WERI-Rb-1 (cell line): Measurements from ENCODE around the gene NAA11.
"Not testable (repeated sequence)": the region's sequence is repeated elsewhere in the genome, so short reads cannot be mapped to it uniquely, and the experiment has no call there.

Experiments
- DNase-seq: peaks from one replicate; pipeline ENCODE4 v3.0.0-alpha.2; 2020
- H3K27ac ChIP-seq: fragments of 250-450 bp; sonication (Bioruptor Pico); 2 replicates; pipeline ENCODE4 v1.5.1; 2020; ENCODE audit warnings: mild to moderate bottlenecking, moderate library complexity
- H3K27me3 ChIP-seq: fragments of 250-450 bp; sonication (Bioruptor Pico); 2 replicates; pipeline ENCODE4 v1.5.1; 2021; ENCODE audit warnings: mild to moderate bottlenecking, low read depth, moderate library complexity; ENCODE audit not compliant: insufficient read depth, severe bottlenecking
- H3K36me3 ChIP-seq: fragments of 250-450 bp; sonication (Bioruptor Pico); 2 replicates; pipeline ENCODE4 v1.5.1; 2020; ENCODE audit warnings: mild to moderate bottlenecking, moderate library complexity
- H3K4me3 ChIP-seq: 2 replicates; pipeline ENCODE4 v1.5.1; 2011; ENCODE audit warnings: low read depth, mild to moderate bottlenecking, control low read depth, low read length
- H3K9me3 ChIP-seq: fragments of 250-450 bp; sonication (Bioruptor Pico); 2 replicates; pipeline ENCODE4 v1.5.1; 2021; ENCODE audit warnings: mild to moderate bottlenecking, moderate library complexity; ENCODE audit not compliant: severe bottlenecking
- CTCF ChIP-seq: IDR thresholded peaks from 2 replicates; pipeline ENCODE4 v1.5.1; 2011; ENCODE audit warnings: low read depth, mild to moderate bottlenecking, control low read depth, inconsistent platforms, low read length

NAA11 gene

GRCh38 chr4:79287718-79288117 is 38.1 kb downstream of the NAA11 start:
- Histone ChIP-seq H3K4me3 (no peak overlapping the region), H3K27ac (peak overlapping the region; percentile 16), H3K27me3 (no peaks in the 10 kb centered on the region), H3K9me3 (no peaks in the 10 kb centered on the region), H3K36me3 (no peaks in the 10 kb centered on the region)
- TF ChIP-seq CTCF: no peak
- no peak for DNase-seq

GRCh38 chr4:79287076-79287475 is 38.8 kb downstream of the NAA11 start:
- H3K27ac ChIP-seq: no peak overlapping the region; the same call in 1 of the 2 replicates
- no peak for DNase-seq
- TF ChIP-seq CTCF: no peak

GRCh38 chr4:79281566-79282359 is 44.1 kb downstream of the NAA11 start:
- no peaks in the 10 kb centered on the region for H3K9me3 ChIP-seq
- no peaks in the 10 kb centered on the region for H3K36me3 ChIP-seq
- H3K27me3 ChIP-seq: no peaks in the 10 kb centered on the region
- no peak overlapping the region for H3K4me3 ChIP-seq
- TF ChIP-seq CTCF: no peak
- H3K27ac ChIP-seq: no peak overlapping the region
- no peak for DNase-seq

More at GRCh38 chr4:79287076-79287475, 38.8 kb downstream of the NAA11 start:
- no peak overlapping the region for H3K4me3 ChIP-seq
- no peaks in the 10 kb centered on the region for H3K36me3 ChIP-seq
- H3K27me3 ChIP-seq: no peaks in the 10 kb centered on the region
- no peaks in the 10 kb centered on the region for H3K9me3 ChIP-seq

GRCh38 chr4:79277467-79277866 is 48.4 kb downstream of the NAA11 start:
- H3K27me3 ChIP-seq, H3K27ac ChIP-seq, H3K36me3 ChIP-seq: not testable (repeated sequence)

GRCh38 chr4:79273915-79274314 is 51.9 kb downstream of the NAA11 start:
- no peak for TF ChIP-seq CTCF
- DNase-seq: no peak
- no peaks in the 10 kb centered on the region for H3K9me3 ChIP-seq
- H3K4me3 ChIP-seq: no peak overlapping the region
- H3K27me3 ChIP-seq: no peaks in the 10 kb centered on the region
- H3K36me3 ChIP-seq: no peaks in the 10 kb centered on the region
- H3K27ac ChIP-seq: no peak overlapping the region

More at GRCh38 chr4:79277467-79277866, 48.4 kb downstream of the NAA11 start:
- H3K4me3 ChIP-seq, DNase-seq, H3K9me3 ChIP-seq: not testable (repeated sequence)

- Histone ChIP-seq H3K9me3 (no peaks in the 10 kb centered on the region), H3K27me3 (no peaks in the 10 kb centered on the region), H3K27ac (no peak overlapping the region), H3K4me3 (no peak overlapping the region), H3K36me3 (no peaks in the 10 kb centered on the region)
- TF ChIP-seq CTCF: no peak
- no peak for DNase-seq
These were observed 53.1 kb downstream of the NAA11 start for GRCh38 chr4:79272761-79273160.
